Measurements from ENCODE around the gene ATP8A2. TPM values are rescaled to one million over a fixed set of nuclear protein-coding genes. Genes with fewer than 3 reads are reported as not detected.

The ATP8A2 gene
- total RNA-seq, 3 donors from 2014 or later (not counting 1 experiment from before 2014, with no cell fraction given) = 0.43 to 0.68 (median 0.59) TPM

GRCh38 chr13:26042785-26043184 is 671.0 kb downstream of the ATP8A2 start:
- intact Hi-C loops (cut with micrococcal nuclease) = no loop called here
- ATAC-seq (no peak), DNase-seq (no peak)
- no peak overlapping the region for H3K27ac ChIP-seq (ENCODE audit: low read length)
- no peak overlapping the region for H3K4me3 ChIP-seq (ENCODE audit: low read length)
- 88% methylated on average over 1 of the region's 1 CpG for WGBS (ENCODE audit: insufficient coverage)
- no peaks in the 10 kb centered on the region for H3K36me3 ChIP-seq (ENCODE audit: control insufficient read depth, insufficient read depth, low read length)
- no peaks in the 10 kb centered on the region for H3K9me3 Mint-ChIP-seq
- TF ChIP-seq CTCF (IDR thresholded peaks at IDR 0.05) = no peak
- no peaks in the 10 kb centered on the region for H3K27me3 ChIP-seq (ENCODE audit: control insufficient read depth, insufficient read depth, low read length)
- H3K4me3 Mint-ChIP-seq = no peak overlapping the region
- H3K27ac Mint-ChIP-seq = no peak overlapping the region
- H3K36me3 Mint-ChIP-seq = no peaks in the 10 kb centered on the region
- H3K9me3 ChIP-seq (ENCODE audit: control insufficient read depth, insufficient read depth, low read length) = no peaks in the 10 kb centered on the region
- peaks cover 11 to 15% of the 10 kb centered on the region in 2 donors for H3K27me3 Mint-ChIP-seq (ENCODE audit: low read depth in 2 of 2)
- no peaks in the 10 kb centered on the region for H3K4me1 ChIP-seq (ENCODE audit: control insufficient read depth, insufficient read depth, low read length)
- no peaks in the 10 kb centered on the region for H3K4me1 Mint-ChIP-seq

- Histone ChIP-seq H3K36me3 (ENCODE audit: control insufficient read depth, insufficient read depth, low read length) (no peaks in the 10 kb centered on the region), H3K27ac (ENCODE audit: low read length) (no peak overlapping the region), H3K9me3 (ENCODE audit: control insufficient read depth, insufficient read depth, low read length) (no peaks in the 10 kb centered on the region), H3K27me3 (ENCODE audit: control insufficient read depth, insufficient read depth, low read length) (peaks cover 16% of the 10 kb centered on the region), H3K4me3 (ENCODE audit: low read length) (no peak overlapping the region), H3K4me1 (ENCODE audit: control insufficient read depth, insufficient read depth, low read length) (peaks cover 3% of the 10 kb centered on the region)
- no peak for ATAC-seq
- H3K4me3 Mint-ChIP-seq = no peak overlapping the region
- no peak overlapping the region for H3K27ac Mint-ChIP-seq
- H3K27me3 Mint-ChIP-seq (ENCODE audit: low read depth in 2 of 2) = peaks cover 26 to 27% of the 10 kb centered on the region in 2 donors
- TF ChIP-seq CTCF (IDR thresholded peaks at IDR 0.05) = no peak
- intact Hi-C loops (cut with micrococcal nuclease) = no loop called here
- peak in 1 of 2 donors; percentile 26 for DNase-seq
- H3K36me3 Mint-ChIP-seq = no peaks in the 10 kb centered on the region
- WGBS (ENCODE audit: insufficient coverage) = no CpG with 5 or more reads among the region's 2 CpGs
- H3K9me3 Mint-ChIP-seq = no peaks in the 10 kb centered on the region
- peaks cover 0 to 4% of the 10 kb centered on the region in 2 donors for H3K4me1 Mint-ChIP-seq
Observed at GRCh38 chr13:26045142-26045541, 673.4 kb downstream of the ATP8A2 start.

GRCh38 chr13:26046639-26047038 is 674.9 kb downstream of the ATP8A2 start:
- Mint-ChIP-seq H3K4me3 (no peak overlapping the region), H3K4me1 (peaks cover 0 to 4% of the 10 kb centered on the region in 2 donors), H3K36me3 (no peaks in the 10 kb centered on the region), H3K27ac (no peak overlapping the region), H3K9me3 (no peaks in the 10 kb centered on the region), H3K27me3 (ENCODE audit: low read depth in 2 of 2) (peaks cover 26 to 27% of the 10 kb centered on the region in 2 donors)
- no peak for ATAC-seq
- WGBS (ENCODE audit: insufficient coverage) = 91% methylated on average over 16 of the region's 16 CpGs
- Histone ChIP-seq H3K4me1 (ENCODE audit: control insufficient read depth, insufficient read depth, low read length) (peaks cover 11% of the 10 kb centered on the region), H3K9me3 (ENCODE audit: control insufficient read depth, insufficient read depth, low read length) (no peaks in the 10 kb centered on the region), H3K27me3 (ENCODE audit: control insufficient read depth, insufficient read depth, low read length) (peaks cover 22% of the 10 kb centered on the region), H3K27ac (ENCODE audit: low read length) (no peak overlapping the region), H3K36me3 (ENCODE audit: control insufficient read depth, insufficient read depth, low read length) (no peaks in the 10 kb centered on the region), H3K4me3 (ENCODE audit: low read length) (no peak overlapping the region)
- intact Hi-C loops (cut with micrococcal nuclease) = no loop called here
- no peak for DNase-seq
- no peak for TF ChIP-seq CTCF (IDR thresholded peaks at IDR 0.05)

GRCh38 chr13:26047040-26047439 is 675.3 kb downstream of the ATP8A2 start:
- peaks cover 22% of the 10 kb centered on the region for H3K27me3 ChIP-seq (ENCODE audit: control insufficient read depth, insufficient read depth, low read length)
- Mint-ChIP-seq H3K9me3 (no peaks in the 10 kb centered on the region), H3K36me3 (no peaks in the 10 kb centered on the region), H3K27me3 (ENCODE audit: low read depth in 2 of 2) (peaks cover 29% of the 10 kb centered on the region in 2 donors), H3K4me1 (peaks cover 0 to 8% of the 10 kb centered on the region in 2 donors), H3K27ac (no peak overlapping the region), H3K4me3 (no peak overlapping the region)
- DNase-seq = no peak
- TF ChIP-seq CTCF (IDR thresholded peaks at IDR 0.05) = no peak
- WGBS (ENCODE audit: insufficient coverage) = 93% methylated on average over 3 of the region's 4 CpGs
- no peak overlapping the region for H3K4me3 ChIP-seq (ENCODE audit: low read length)
- intact Hi-C loops (cut with micrococcal nuclease) = no loop called here
- no peaks in the 10 kb centered on the region for H3K36me3 ChIP-seq (ENCODE audit: control insufficient read depth, insufficient read depth, low read length)
- no peak overlapping the region for H3K27ac ChIP-seq (ENCODE audit: low read length)
- H3K9me3 ChIP-seq (ENCODE audit: control insufficient read depth, insufficient read depth, low read length) = no peaks in the 10 kb centered on the region
- ATAC-seq = no peak
- peaks cover 11% of the 10 kb centered on the region for H3K4me1 ChIP-seq (ENCODE audit: control insufficient read depth, insufficient read depth, low read length)

Data from natural killer cell (primary cell).